ENCODE measurements around the gene HSPBP1.

The HSPBP1 gene

DNA sequence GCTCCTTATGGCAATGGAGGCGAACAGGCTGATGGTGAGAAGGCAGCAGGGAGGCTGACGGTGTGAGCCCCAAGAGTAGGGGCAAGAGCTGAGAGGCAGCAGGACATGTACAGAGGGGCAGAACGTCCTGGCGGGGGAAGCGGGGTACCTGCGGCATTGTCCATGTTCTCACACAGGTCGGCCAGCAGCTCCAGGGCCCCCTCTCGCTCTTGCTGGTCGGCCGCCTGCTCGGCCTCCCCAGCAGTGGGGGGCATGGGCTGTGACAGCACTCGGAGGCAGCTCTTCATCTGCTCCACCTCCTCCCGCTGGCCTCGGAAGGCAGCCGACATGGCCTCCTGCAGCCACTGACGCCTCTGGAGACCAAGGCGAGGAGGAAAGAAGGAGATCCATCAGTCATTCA, 2.4 kb downstream of the HSPBP1 start:
- CTCF ChIA-PET, result interaction anchor here (0.6 to 1.5 kb wide), 3 partner anchors 8 to 24 kb away, joined by 3 to 5 read pairs (median 3); no protein-coding TSS in a partner anchor
- TF ChIP-seq, protein P1, sequence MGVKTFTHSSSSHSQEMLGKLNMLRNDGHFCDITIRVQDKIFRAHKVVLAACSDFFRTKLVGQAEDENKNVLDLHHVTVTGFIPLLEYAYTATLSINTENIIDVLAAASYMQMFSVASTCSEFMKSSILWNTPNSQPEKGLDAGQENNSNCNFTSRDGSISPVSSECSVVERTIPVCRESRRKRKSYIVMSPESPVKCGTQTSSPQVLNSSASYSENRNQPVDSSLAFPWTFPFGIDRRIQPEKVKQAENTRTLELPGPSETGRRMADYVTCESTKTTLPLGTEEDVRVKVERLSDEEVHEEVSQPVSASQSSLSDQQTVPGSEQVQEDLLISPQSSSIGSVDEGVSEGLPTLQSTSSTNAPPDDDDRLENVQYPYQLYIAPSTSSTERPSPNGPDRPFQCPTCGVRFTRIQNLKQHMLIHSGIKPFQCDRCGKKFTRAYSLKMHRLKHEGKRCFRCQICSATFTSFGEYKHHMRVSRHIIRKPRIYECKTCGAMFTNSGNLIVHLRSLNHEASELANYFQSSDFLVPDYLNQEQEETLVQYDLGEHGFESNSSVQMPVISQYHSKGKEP (tag by site-specific recombination; IDR thresholded peaks at IDR 0.05), result no peak
- TF ChIP-seq, protein P2, sequence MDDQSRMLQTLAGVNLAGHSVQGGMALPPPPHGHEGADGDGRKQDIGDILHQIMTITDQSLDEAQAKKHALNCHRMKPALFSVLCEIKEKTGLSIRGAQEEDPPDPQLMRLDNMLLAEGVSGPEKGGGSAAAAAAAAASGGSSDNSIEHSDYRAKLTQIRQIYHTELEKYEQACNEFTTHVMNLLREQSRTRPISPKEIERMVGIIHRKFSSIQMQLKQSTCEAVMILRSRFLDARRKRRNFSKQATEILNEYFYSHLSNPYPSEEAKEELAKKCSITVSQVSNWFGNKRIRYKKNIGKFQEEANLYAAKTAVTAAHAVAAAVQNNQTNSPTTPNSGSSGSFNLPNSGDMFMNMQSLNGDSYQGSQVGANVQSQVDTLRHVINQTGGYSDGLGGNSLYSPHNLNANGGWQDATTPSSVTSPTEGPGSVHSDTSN (CRISPR knock-in tag; IDR thresholded peaks at IDR 0.05), result no peak
- no peak for TF ChIP-seq ZNF404 (tag by site-specific recombination; IDR thresholded peaks at IDR 0.05)
- TF ChIP-seq, protein P3, sequence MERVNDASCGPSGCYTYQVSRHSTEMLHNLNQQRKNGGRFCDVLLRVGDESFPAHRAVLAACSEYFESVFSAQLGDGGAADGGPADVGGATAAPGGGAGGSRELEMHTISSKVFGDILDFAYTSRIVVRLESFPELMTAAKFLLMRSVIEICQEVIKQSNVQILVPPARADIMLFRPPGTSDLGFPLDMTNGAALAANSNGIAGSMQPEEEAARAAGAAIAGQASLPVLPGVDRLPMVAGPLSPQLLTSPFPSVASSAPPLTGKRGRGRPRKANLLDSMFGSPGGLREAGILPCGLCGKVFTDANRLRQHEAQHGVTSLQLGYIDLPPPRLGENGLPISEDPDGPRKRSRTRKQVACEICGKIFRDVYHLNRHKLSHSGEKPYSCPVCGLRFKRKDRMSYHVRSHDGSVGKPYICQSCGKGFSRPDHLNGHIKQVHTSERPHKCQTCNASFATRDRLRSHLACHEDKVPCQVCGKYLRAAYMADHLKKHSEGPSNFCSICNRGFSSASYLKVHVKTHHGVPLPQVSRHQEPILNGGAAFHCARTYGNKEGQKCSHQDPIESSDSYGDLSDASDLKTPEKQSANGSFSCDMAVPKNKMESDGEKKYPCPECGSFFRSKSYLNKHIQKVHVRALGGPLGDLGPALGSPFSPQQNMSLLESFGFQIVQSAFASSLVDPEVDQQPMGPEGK (tag by site-specific recombination; IDR thresholded peaks at IDR 0.05), result no peak
- no peak for TF ChIP-seq ZFP3 (tag by site-specific recombination; IDR thresholded peaks at IDR 0.05; ENCODE audit: low read depth)
- no peak for TF ChIP-seq ZNF184 (tag by site-specific recombination; IDR thresholded peaks at IDR 0.05)
- TF ChIP-seq ZSCAN23 (tag by site-specific recombination; IDR thresholded peaks at IDR 0.05), result no peak
- TF ChIP-seq YY1 (tag by site-specific recombination; IDR thresholded peaks at IDR 0.05), result no peak
- TF ChIP-seq, protein P4, sequence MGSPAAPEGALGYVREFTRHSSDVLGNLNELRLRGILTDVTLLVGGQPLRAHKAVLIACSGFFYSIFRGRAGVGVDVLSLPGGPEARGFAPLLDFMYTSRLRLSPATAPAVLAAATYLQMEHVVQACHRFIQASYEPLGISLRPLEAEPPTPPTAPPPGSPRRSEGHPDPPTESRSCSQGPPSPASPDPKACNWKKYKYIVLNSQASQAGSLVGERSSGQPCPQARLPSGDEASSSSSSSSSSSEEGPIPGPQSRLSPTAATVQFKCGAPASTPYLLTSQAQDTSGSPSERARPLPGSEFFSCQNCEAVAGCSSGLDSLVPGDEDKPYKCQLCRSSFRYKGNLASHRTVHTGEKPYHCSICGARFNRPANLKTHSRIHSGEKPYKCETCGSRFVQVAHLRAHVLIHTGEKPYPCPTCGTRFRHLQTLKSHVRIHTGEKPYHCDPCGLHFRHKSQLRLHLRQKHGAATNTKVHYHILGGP (tag by site-specific recombination; IDR thresholded peaks at IDR 0.05), result no peak
- TF ChIP-seq ZNF792 (tag by site-specific recombination; IDR thresholded peaks at IDR 0.05), result no peak
- TF ChIP-seq ZNF266 (tag by site-specific recombination; IDR thresholded peaks at IDR 0.05; ENCODE audit: low read depth), result no peak
- TF ChIP-seq ZNF37A (tag by site-specific recombination; IDR thresholded peaks at IDR 0.05), result no peak
- TF ChIP-seq ZNF677 (tag by site-specific recombination; IDR thresholded peaks at IDR 0.05), result no peak
- no peak for TF ChIP-seq OSR2 (tag by site-specific recombination; IDR thresholded peaks at IDR 0.05)
- Histone ChIP-seq H3K36me3 (ENCODE audit: control insufficient read depth in 2 of 2, insufficient read depth in 1 of 2, low read length in 2 of 2) (peaks cover 4 to 44% of the 10 kb centered on the region in 2 experiments; a peak in 2 of 3 replicates), H3K9me3 (ENCODE audit: control insufficient read depth, insufficient read depth, low read depth, low read length) (no peaks in the 10 kb centered on the region), H3K27ac (ENCODE audit: extremely low read depth, low read depth, low read length) (no peak overlapping the region), H3K4me1 (ENCODE audit: control insufficient read depth, insufficient read depth, low read length) (peaks cover 12% of the 10 kb centered on the region), H3K4me3 (ENCODE audit: low read depth, low read length) (no peak overlapping the region)
- POLR2A ChIA-PET, result interaction anchor here (1.0 to 3.2 kb wide), 2 partner anchors 18 to 130 kb away, joined by 3 to 16 read pairs; partner anchors contain the start of genes PPP6R1 and UBE2S

DNA sequence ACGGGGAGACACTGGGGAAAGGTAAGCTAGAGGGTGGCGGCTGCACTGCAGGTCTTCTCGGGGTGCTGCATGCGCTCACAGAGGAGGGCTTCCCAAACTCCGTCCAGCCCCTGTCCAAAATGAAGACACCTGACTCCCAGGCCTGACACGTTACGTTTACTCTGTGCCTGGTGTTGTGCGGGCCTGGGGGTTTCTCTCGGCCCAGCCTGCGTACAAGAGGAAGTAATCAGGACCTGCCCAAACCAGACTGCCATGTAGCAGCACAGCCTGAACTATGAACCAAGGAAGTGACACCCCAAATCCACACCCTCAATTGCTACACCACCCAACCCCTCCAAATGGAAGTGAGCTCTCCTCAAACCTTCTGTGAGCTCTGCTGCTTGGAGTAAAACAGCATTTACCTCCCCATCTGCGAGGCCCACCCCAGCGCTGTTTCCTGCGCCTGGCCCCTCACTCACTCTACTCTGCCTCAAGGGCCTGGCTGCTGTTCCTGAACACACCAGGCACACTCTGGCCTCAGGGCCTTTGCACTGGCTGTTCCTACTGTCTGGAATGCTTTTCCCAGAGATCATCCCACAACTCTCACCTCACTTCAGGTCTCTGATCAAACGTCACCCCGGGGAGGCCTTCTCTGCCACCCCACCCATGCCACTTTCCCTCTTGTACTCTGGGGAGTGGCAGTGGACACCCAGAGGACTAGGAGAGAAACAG, 3.0 kb downstream of the HSPBP1 start:
- no peaks in the 10 kb centered on the region for H3K9me3 ChIP-seq (ENCODE audit: control insufficient read depth, insufficient read depth, low read depth, low read length)
- H3K4me3 ChIP-seq (ENCODE audit: low read depth, low read length), result no peak overlapping the region
- H3K4me1 ChIP-seq (ENCODE audit: control insufficient read depth, insufficient read depth, low read length), result peaks cover 12% of the 10 kb centered on the region
- peaks cover 4 to 49% of the 10 kb centered on the region in 2 experiments; a peak in 2 of 3 replicates for H3K36me3 ChIP-seq (ENCODE audit: control insufficient read depth in 2 of 2, insufficient read depth in 1 of 2, low read length in 2 of 2)
- ChIA-PET POLR2A (interaction anchor here (1.0 to 3.2 kb wide), 2 partner anchors 17 to 131 kb away, joined by 3 to 16 read pairs; partner anchors contain the start of genes PPP6R1 and UBE2S), CTCF (interaction anchor here (0.7 to 1.1 kb wide), 2 partner anchors 14 to 31 kb away, joined by 3 read pairs; no protein-coding TSS in a partner anchor)
- H3K27ac ChIP-seq (ENCODE audit: extremely low read depth, low read depth, low read length), result no peak overlapping the region
- TF ChIP-seq, protein P5, sequence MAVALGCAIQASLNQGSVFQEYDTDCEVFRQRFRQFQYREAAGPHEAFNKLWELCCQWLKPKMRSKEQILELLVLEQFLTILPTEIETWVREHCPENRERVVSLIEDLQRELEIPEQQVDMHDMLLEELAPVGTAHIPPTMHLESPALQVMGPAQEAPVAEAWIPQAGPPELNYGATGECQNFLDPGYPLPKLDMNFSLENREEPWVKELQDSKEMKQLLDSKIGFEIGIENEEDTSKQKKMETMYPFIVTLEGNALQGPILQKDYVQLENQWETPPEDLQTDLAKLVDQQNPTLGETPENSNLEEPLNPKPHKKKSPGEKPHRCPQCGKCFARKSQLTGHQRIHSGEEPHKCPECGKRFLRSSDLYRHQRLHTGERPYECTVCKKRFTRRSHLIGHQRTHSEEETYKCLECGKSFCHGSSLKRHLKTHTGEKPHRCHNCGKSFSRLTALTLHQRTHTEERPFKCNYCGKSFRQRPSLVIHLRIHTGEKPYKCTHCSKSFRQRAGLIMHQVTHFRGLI (tag by site-specific recombination; IDR thresholded peaks at IDR 0.05), result no peak
- TF ChIP-seq YY1 (tag by site-specific recombination; IDR thresholded peaks at IDR 0.05) (no peak), ZNF121 (tag by site-specific recombination; IDR thresholded peaks at IDR 0.05) (no peak), ZNF214 (tag by site-specific recombination; IDR thresholded peaks at IDR 0.05; ENCODE audit: borderline replicate concordance) (no peak), ZNF132 (tag by site-specific recombination; IDR thresholded peaks at IDR 0.05; ENCODE audit: borderline replicate concordance) (no peak), SETDB1 (IDR thresholded peaks at IDR 0.05; ENCODE audit: insufficient read length, low read length) (no peak), ZNF623 (tag by site-specific recombination; IDR thresholded peaks at IDR 0.05) (peak; percentile 95)
- TF ChIP-seq, protein P2 (CRISPR knock-in tag; IDR thresholded peaks at IDR 0.05), result no peak

Measured in HEK293 (cell line).